Measurements from ENCODE around the gene MATN1. TPM values are rescaled to one million over a fixed set of nuclear protein-coding genes. Genes with fewer than 3 reads are reported as not detected.

The MATN1 gene
- total and polyA plus RNA-seq, 4 experiments from 2014 or later, result 0.12 to 1.2 (median 0.53) TPM; not detected in 1

DNA sequence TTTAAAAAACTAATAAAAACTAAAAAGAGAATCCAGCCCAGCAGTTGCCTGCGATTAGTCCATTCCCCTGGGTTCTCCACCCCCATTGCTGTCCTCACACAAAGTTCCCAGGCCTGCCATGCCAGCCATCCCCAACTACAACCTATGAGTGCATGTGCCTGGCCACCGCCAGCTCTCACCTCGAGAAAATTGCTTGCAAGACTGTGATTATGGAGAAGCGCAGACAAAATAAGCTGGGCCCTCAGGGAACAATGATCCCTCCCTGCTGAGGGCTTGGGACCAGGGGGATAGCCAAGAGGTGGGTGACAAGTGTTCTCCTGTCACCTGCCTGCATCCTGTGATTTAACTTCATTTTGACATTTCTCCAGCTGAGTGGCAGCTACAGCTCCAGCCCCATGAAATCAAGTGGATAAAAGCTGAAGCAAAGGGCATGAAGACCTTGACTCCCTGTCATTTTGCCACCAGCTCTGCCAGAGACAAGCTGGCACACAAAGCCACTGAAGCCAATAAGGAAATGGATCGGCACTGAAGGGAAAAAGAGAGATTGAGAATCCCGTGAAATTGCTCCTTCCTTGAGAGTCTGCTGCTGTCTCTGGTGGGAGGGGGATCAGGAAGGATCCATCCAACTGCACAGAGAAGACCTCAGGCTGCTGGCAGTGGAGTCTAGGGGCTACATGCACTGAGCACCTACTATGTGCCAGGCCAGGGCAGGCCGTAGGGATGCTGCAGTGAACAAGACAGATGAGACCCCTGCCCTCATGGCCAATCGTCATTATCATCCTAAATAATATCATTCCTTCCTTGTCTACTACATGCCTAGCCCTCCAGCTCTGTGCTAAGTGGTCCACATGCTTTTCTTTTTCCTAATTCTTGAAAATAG, 40.7 kb downstream of the MATN1 start:
- Mint-ChIP-seq H3K4me1 (peaks cover 0 to 11% (median 7%) of the 10 kb centered on the region in 4 donors), H3K27me3 (peaks cover 24 to 51% of the 10 kb centered on the region in 2 donors), H3K4me3 (no peak overlapping the region), H3K36me3 (no peaks in the 10 kb centered on the region), H3K27ac (peak overlapping the region in 1 of 7 donors; percentile 70), H3K9me3 (no peaks in the 10 kb centered on the region)
- intact Hi-C loops (cut with micrococcal nuclease), result no loop called here
- H3K4me3 ChIP-seq (ENCODE audit: low read length in 2 of 2), result no peak overlapping the region
- POLR2A ChIA-PET (ENCODE audit: partially characterized antibody), result no interaction called here
- H3K9me3 ChIP-seq (ENCODE audit: control insufficient read depth in 1 of 2, low read length in 2 of 2), result no peaks in the 10 kb centered on the region
- CTCF ChIA-PET (ENCODE audit: partially characterized antibody), result no interaction called here
- H3K36me3 ChIP-seq (ENCODE audit: insufficient read depth, low read length), result no peaks in the 10 kb centered on the region
- peaks cover 9% of the 10 kb centered on the region for H3K4me1 ChIP-seq (ENCODE audit: insufficient read depth, low read length)
- H3K27me3 ChIP-seq (ENCODE audit: insufficient read depth, low read length), result peaks cover 9% of the 10 kb centered on the region
- DNase-seq, result no peak
- no peak overlapping the region for H3K27ac ChIP-seq (ENCODE audit: low read depth, low read length)

DNA sequence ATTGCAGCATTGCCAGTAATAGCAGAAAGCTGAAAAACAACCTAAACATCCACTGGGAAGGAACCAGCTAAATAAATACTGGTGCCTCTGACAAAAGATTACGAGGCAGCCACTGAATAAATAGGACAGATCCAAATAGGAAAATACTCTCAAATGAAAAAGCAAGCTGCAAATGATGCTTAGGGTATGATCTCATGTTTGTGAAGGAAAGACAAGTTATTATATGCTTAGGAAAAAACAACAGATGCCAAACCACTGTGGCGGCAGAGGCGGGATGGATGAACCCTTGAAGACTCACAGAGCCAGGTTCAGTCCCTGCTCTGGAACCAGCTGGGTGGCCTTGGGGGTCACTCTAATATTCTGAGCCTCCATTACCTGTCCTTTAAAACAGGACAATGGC, 41.6 kb downstream of the MATN1 start:
- Mint-ChIP-seq H3K4me3 (no peak overlapping the region), H3K36me3 (no peaks in the 10 kb centered on the region), H3K9me3 (peaks cover 0 to 2% (median 0%) of the 10 kb centered on the region in 8 donors), H3K27ac (no peak overlapping the region), H3K27me3 (peaks cover 29 to 48% of the 10 kb centered on the region in 2 donors), H3K4me1 (peaks cover 0 to 8% (median 6%) of the 10 kb centered on the region in 4 donors)
- Histone ChIP-seq H3K27me3 (ENCODE audit: insufficient read depth, low read length) (peaks cover 9% of the 10 kb centered on the region), H3K4me3 (ENCODE audit: low read length in 2 of 2) (no peak overlapping the region), H3K4me1 (ENCODE audit: insufficient read depth, low read length) (peaks cover 9% of the 10 kb centered on the region), H3K9me3 (ENCODE audit: control insufficient read depth in 1 of 2, low read length in 2 of 2) (no peaks in the 10 kb centered on the region), H3K36me3 (ENCODE audit: insufficient read depth, low read length) (no peaks in the 10 kb centered on the region), H3K27ac (ENCODE audit: low read depth, low read length) (no peak overlapping the region)
- ChIA-PET POLR2A (ENCODE audit: partially characterized antibody) (no interaction called here), CTCF (ENCODE audit: partially characterized antibody) (no interaction called here)
- intact Hi-C loops (cut with micrococcal nuclease), result no loop called here
- DNase-seq, result no peak

DNA sequence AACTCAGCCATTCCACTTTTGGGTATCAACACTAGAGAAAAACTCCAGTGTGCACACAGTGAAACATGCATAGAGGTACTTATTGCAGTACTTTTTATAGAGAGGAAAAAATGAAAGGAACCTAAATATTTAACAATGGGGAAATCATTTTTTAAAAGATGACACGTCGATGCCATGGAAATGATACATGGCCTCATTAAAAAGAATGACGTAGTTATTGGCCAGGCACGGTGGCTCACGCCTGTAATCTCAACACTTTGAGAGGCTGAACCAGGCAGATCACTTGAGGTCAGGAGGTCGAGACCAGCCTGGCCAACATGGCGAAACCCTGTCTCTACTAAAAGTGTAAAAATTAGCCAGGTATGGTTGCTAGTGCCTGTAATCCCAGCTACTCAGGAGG, 42.5 kb downstream of the MATN1 start:
- Histone ChIP-seq H3K27me3 (ENCODE audit: insufficient read depth, low read length) (peaks cover 9% of the 10 kb centered on the region), H3K36me3 (ENCODE audit: insufficient read depth, low read length) (no peaks in the 10 kb centered on the region), H3K9me3 (ENCODE audit: control insufficient read depth in 1 of 2, low read length in 2 of 2) (no peaks in the 10 kb centered on the region), H3K27ac (ENCODE audit: low read depth, low read length) (no peak overlapping the region), H3K4me3 (ENCODE audit: low read length in 2 of 2) (no peak overlapping the region), H3K4me1 (ENCODE audit: insufficient read depth, low read length) (peaks cover 9% of the 10 kb centered on the region)
- H3K9me3 Mint-ChIP-seq, result peaks cover 0 to 4% (median 1%) of the 10 kb centered on the region in 8 donors
- H3K27me3 Mint-ChIP-seq, result peaks cover 27 to 45% of the 10 kb centered on the region in 2 donors
- no peaks in the 10 kb centered on the region for H3K36me3 Mint-ChIP-seq
- ChIA-PET POLR2A (ENCODE audit: partially characterized antibody) (no interaction called here), CTCF (ENCODE audit: partially characterized antibody) (no interaction called here)
- no peak overlapping the region for H3K4me3 Mint-ChIP-seq
- peaks cover 0 to 8% (median 6%) of the 10 kb centered on the region in 4 donors for H3K4me1 Mint-ChIP-seq
- intact Hi-C loops (cut with micrococcal nuclease), result no loop called here
- H3K27ac Mint-ChIP-seq, result no peak overlapping the region
- DNase-seq, result no peak

DNA sequence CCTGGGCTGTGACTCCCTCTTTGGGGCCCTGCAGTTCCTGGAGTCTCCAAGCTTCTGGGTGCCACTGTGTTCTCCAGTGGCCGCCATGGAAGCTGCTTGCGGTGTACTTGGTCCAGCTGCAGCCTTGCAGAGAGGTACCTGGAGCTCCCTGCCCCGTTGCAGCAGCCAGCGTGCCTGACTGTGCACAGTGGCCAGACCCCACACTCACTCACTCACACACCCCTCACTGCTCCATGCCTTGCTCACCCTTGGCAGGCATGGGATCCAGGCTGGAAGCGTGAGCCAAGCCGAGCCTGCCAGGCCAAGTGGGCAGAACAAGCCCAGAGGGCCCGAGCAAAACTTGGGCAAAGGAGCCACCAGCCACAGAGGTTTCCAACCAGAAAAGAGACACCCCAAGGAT, 43.0 kb downstream of the MATN1 start:
- H3K4me1 Mint-ChIP-seq, result peaks cover 0 to 8% (median 6%) of the 10 kb centered on the region in 4 donors
- peaks cover 0 to 8% (median 6%) of the 10 kb centered on the region in 8 donors for H3K9me3 Mint-ChIP-seq
- no peaks in the 10 kb centered on the region for H3K36me3 Mint-ChIP-seq
- H3K4me3 ChIP-seq (ENCODE audit: low read length in 2 of 2), result no peak overlapping the region
- DNase-seq, result no peak
- POLR2A ChIA-PET (ENCODE audit: partially characterized antibody), result no interaction called here
- peaks cover 28 to 45% of the 10 kb centered on the region in 2 donors for H3K27me3 Mint-ChIP-seq
- H3K4me3 Mint-ChIP-seq, result no peak overlapping the region
- no peaks in the 10 kb centered on the region for H3K36me3 ChIP-seq (ENCODE audit: insufficient read depth, low read length)
- H3K27me3 ChIP-seq (ENCODE audit: insufficient read depth, low read length), result peaks cover 9% of the 10 kb centered on the region
- no peak overlapping the region for H3K27ac Mint-ChIP-seq
- H3K27ac ChIP-seq (ENCODE audit: low read depth, low read length), result no peak overlapping the region
- CTCF ChIA-PET (ENCODE audit: partially characterized antibody), result interaction anchor here (0.9 kb wide), 1 partner anchor 99 kb away, joined by 3 read pairs; no protein-coding TSS in a partner anchor
- intact Hi-C loops (cut with micrococcal nuclease), result no loop called here
- no peaks in the 10 kb centered on the region for H3K9me3 ChIP-seq (ENCODE audit: control insufficient read depth in 1 of 2, low read length in 2 of 2)
- H3K4me1 ChIP-seq (ENCODE audit: insufficient read depth, low read length), result peaks cover 9% of the 10 kb centered on the region

DNA sequence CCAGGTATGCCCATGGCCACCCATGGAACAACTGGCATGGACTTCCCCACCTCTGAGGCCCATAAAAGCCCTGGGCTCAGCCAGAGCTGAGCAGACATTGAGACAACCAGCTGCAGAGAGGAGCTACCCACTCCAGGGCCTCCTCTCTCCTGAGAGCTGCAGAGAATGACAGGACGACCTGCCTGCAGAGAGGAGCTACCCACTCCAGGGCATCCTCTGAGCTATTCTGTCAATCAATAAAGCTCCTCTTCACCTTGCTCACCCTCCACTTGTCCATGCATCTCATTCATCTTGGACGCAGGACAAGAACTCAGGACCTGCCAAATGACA, 43.4 kb downstream of the MATN1 start:
- Histone ChIP-seq H3K4me3 (ENCODE audit: low read length in 2 of 2) (no peak overlapping the region), H3K36me3 (ENCODE audit: insufficient read depth, low read length) (no peaks in the 10 kb centered on the region), H3K27ac (ENCODE audit: low read depth, low read length) (no peak overlapping the region), H3K27me3 (ENCODE audit: insufficient read depth, low read length) (peaks cover 9% of the 10 kb centered on the region), H3K4me1 (ENCODE audit: insufficient read depth, low read length) (peaks cover 8% of the 10 kb centered on the region), H3K9me3 (ENCODE audit: control insufficient read depth in 1 of 2, low read length in 2 of 2) (no peaks in the 10 kb centered on the region)
- H3K4me3 Mint-ChIP-seq, result no peak overlapping the region
- ChIA-PET CTCF (ENCODE audit: partially characterized antibody) (interaction anchor here (0.9 kb wide), 1 partner anchor 100 kb away, joined by 3 read pairs; no protein-coding TSS in a partner anchor), POLR2A (ENCODE audit: partially characterized antibody) (no interaction called here)
- peaks cover 0 to 12% (median 9%) of the 10 kb centered on the region in 8 donors for H3K9me3 Mint-ChIP-seq
- H3K36me3 Mint-ChIP-seq, result no peaks in the 10 kb centered on the region
- intact Hi-C loops (cut with micrococcal nuclease), result no loop called here
- H3K27me3 Mint-ChIP-seq, result peaks cover 28 to 45% of the 10 kb centered on the region in 2 donors
- H3K4me1 Mint-ChIP-seq, result peaks cover 0 to 8% (median 5%) of the 10 kb centered on the region in 4 donors
- H3K27ac Mint-ChIP-seq, result no peak overlapping the region
- no peak for DNase-seq

DNA sequence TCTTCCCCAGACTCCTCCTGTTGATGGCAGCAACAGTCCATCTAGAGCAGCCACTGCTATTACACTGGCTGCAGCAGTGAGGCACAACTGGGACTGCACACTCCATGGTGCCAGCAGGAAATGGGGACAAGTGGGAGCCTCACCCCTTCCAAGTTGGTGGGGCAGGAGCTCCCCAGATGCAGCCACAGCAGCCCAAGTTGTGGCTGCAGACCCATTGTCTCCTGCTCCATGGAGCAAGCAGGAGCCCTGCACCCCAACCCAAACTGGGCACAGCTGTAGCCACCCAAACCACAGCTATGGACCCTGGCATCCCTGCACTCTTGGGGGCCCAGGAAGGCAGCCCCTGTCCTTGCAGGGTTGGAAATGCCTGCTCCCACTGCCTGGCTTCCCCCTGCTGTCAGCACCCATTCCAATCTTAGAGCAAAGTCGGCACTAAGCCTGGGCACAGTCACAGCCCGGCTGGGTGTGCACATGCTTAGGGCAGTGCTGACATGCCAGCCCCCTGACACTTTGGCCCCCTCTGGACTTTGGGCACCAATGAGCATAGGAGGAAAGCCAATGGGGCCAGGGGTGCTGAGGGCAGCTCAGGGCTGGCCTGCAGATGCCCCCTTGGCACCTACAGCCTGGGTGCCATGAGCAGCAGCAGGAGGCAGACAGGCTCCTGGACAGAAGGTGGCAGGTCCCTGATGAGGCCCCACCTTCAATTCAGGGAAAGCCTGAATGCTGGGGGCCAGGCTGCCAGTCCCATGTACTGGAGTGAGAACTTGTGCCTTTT, 44.0 kb downstream of the MATN1 start:
- Histone ChIP-seq H3K27me3 (ENCODE audit: insufficient read depth, low read length) (peaks cover 3% of the 10 kb centered on the region), H3K36me3 (ENCODE audit: insufficient read depth, low read length) (no peaks in the 10 kb centered on the region), H3K4me1 (ENCODE audit: insufficient read depth, low read length) (peaks cover 2% of the 10 kb centered on the region), H3K4me3 (ENCODE audit: low read length in 2 of 2) (no peak overlapping the region), H3K9me3 (ENCODE audit: control insufficient read depth in 1 of 2, low read length in 2 of 2) (no peaks in the 10 kb centered on the region), H3K27ac (ENCODE audit: low read depth, low read length) (no peak overlapping the region)
- DNase-seq, result no peak
- no peaks in the 10 kb centered on the region for H3K36me3 Mint-ChIP-seq
- intact Hi-C loops (cut with micrococcal nuclease), result no loop called here
- H3K27me3 Mint-ChIP-seq, result peaks cover 25 to 43% of the 10 kb centered on the region in 2 donors
- H3K4me3 Mint-ChIP-seq, result no peak overlapping the region
- CTCF ChIA-PET (ENCODE audit: partially characterized antibody), result interaction anchor here (0.9 kb wide), 1 partner anchor 100 kb away, joined by 3 read pairs; no protein-coding TSS in a partner anchor
- peaks cover 0 to 15% (median 9%) of the 10 kb centered on the region in 8 donors for H3K9me3 Mint-ChIP-seq
- no peak overlapping the region for H3K27ac Mint-ChIP-seq
- peaks cover 0 to 5% (median 4%) of the 10 kb centered on the region in 4 donors for H3K4me1 Mint-ChIP-seq
- POLR2A ChIA-PET (ENCODE audit: partially characterized antibody), result no interaction called here

DNA sequence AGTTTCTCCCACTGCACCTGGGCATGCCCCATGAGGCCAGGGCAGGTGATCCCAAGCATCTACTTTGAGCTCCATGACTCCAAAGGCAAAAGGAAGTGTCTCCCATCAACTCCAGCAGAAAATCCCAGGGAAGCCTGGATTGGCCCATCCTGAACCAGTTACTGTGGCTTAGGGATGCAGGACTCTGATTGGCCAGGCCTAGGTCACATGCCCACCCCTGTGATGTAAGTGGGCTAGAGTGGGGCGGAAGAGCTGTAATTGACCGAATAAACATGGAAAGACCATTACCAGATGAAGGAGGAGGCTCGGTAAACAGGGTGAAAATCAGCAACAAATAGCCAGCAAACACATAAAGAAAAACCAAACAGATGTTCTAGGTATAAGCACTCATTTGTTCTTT, 45.2 kb downstream of the MATN1 start:
- POLR2A ChIA-PET (ENCODE audit: partially characterized antibody), result no interaction called here

More for the DNA sequence above, 45.2 kb downstream of the MATN1 start:
- H3K9me3 Mint-ChIP-seq, result peaks cover 3 to 27% (median 16%) of the 10 kb centered on the region in 8 donors
- no peaks in the 10 kb centered on the region for H3K36me3 Mint-ChIP-seq
- Histone ChIP-seq H3K4me1 (ENCODE audit: insufficient read depth, low read length) (no peaks in the 10 kb centered on the region), H3K4me3 (ENCODE audit: low read length in 2 of 2) (no peak overlapping the region), H3K36me3 (ENCODE audit: insufficient read depth, low read length) (no peaks in the 10 kb centered on the region), H3K27ac (ENCODE audit: low read depth, low read length) (no peak overlapping the region), H3K9me3 (ENCODE audit: control insufficient read depth in 1 of 2, low read length in 2 of 2) (no peaks in the 10 kb centered on the region), H3K27me3 (ENCODE audit: insufficient read depth, low read length) (no peaks in the 10 kb centered on the region)
- H3K27ac Mint-ChIP-seq, result no peak overlapping the region
- no peak for DNase-seq
- H3K4me3 Mint-ChIP-seq, result no peak overlapping the region
- no peaks in the 10 kb centered on the region for H3K4me1 Mint-ChIP-seq
- H3K27me3 Mint-ChIP-seq, result peaks cover 25 to 37% of the 10 kb centered on the region in 2 donors
- intact Hi-C loops (cut with micrococcal nuclease), result no loop called here
- CTCF ChIA-PET (ENCODE audit: partially characterized antibody), result no interaction called here
